HEK293T (cell line): ENCODE data around the gene PPP1R13B.
A peak's percentile ranks its signal among the peaks of the same experiment; 100 is the strongest.

Experiments used
- BHLHE40 ChIP-seq: fragments of 450-650 bp; IDR thresholded peaks from 2 replicates; pipeline ENCODE4 v1.6.1; 2016; ENCODE audit warnings: mild to moderate bottlenecking, moderate library complexity, borderline replicate concordance
- CTBP1 ChIP-seq: fragments of 450-650 bp; IDR thresholded peaks from 2 replicates; pipeline ENCODE4 v1.6.1; 2016; ENCODE audit warnings: borderline replicate concordance
- FOXK2 ChIP-seq: fragments of 450-650 bp; IDR thresholded peaks from 2 replicates; pipeline ENCODE4 v1.6.1; 2016; ENCODE audit warnings: mild to moderate bottlenecking
- FOXM1 ChIP-seq: fragments of 450-650 bp; IDR thresholded peaks from 2 replicates; pipeline ENCODE4 v1.6.1; 2017; ENCODE audit warnings: mild to moderate bottlenecking, borderline replicate concordance
- LEF1 ChIP-seq: fragments of 450-650 bp; IDR thresholded peaks from 2 replicates; pipeline ENCODE4 v1.6.1; 2017; ENCODE audit warnings: mild to moderate bottlenecking, borderline replicate concordance
- NFRKB ChIP-seq: fragments of 450-650 bp; IDR thresholded peaks from 2 replicates; pipeline ENCODE4 v1.6.1; 2016; ENCODE audit warnings: mild to moderate bottlenecking, moderate library complexity
- SP1 ChIP-seq: fragments of 450-650 bp; IDR thresholded peaks from 2 replicates; pipeline ENCODE4 v1.6.1; 2017

- TF ChIP-seq BHLHE40 (no peak), NFRKB (no peak), FOXK2 (no peak), SP1 (no peak; the same call in 1 of the 2 replicates), FOXM1 (no peak), LEF1 (peak; percentile 74; the same call in 1 of the 2 replicates), CTBP1 (no peak)
Observed at GRCh38 chr14:103715052-103716000, 132.0 kb downstream of the PPP1R13B start, which contains the start of the genes XRCC3 and ZFYVE21.
